K562 (cell line): ENCODE measurements around the gene SEMA3C. TPM values are rescaled to one million over a fixed set of nuclear protein-coding genes. Genes with fewer than 3 reads are reported as not detected.
A peak's percentile ranks its signal among the peaks of the same experiment; 100 is the strongest.

Source experiments
- ATAC-seq: fragments of 200-7000 bp; cut with Tn5 transposase; 3 replicates; pipeline ENCODE4 v1.9.1; 2020; ENCODE audit warnings: moderate library complexity
- BruUV-seq: library from RNA; stranded (reverse); fragments of 400-500 nt; replicated peaks from 2 replicates; lab custom pipeline; 2021; lab: Mats Ljungman, UMichigan
- CTCF ChIA-PET: fragments of 300-600 bp; formaldehyde crosslinking; extraction: SDS; loops from one replicate; lab custom pipeline; 2021; ENCODE audit warnings: low intra/inter-chr PET ratio; lab: Yijun Ruan, JAX
- POLR2A ChIA-PET: fragments of 300-600, 350-650 bp; sonication (Branson Sonifier 250); formaldehyde crosslinking; extraction: SDS; loops from one replicate; lab custom pipeline; 2021; ENCODE audit warnings: antibody characterized with exemption, inconsistent platforms; lab: Yijun Ruan, JAX
- DNase-seq, 4 experiments: peaks; one replicate each; pipeline versions ENCODE4 v3.0.0 to v3.0.0-alpha.2; 2011 to 2018; ENCODE audit warnings: low spot score in 3 of 4, mixed read lengths in 3 of 4; ENCODE audit errors: extremely low read depth in 1 of 4
- FAIRE-seq: peaks from 2 replicates; lab custom pipeline; 2011; peaks lifted over from hg19 to GRCh38; lab: Jason Lieb, UNC
- H2AFZ ChIP-seq: 2 replicates; pipeline ENCODE4 v1.6.0; 2011; ENCODE audit warnings: low read depth, low read length, control low read depth, inconsistent platforms
- H3K27ac ChIP-seq: fragments of 200-600 bp; 3 replicates; pipeline ENCODE4 v1.8.0; 2011; ENCODE audit warnings: low read depth, mild to moderate bottlenecking, control low read depth, inconsistent platforms, low read length, moderate library complexity, mixed read lengths; ENCODE audit errors: extremely low read depth
- H3K27me3 ChIP-seq, 2 experiments: fragments of 300-600 bp in 1 of 2; 2 replicates in 1 of 2; 3 replicates in 1 of 2; pipeline versions ENCODE4 v1.6.0 to v1.8.0; 2011; ENCODE audit warnings: inconsistent platforms in 2 of 2, low read length in 2 of 2, mild to moderate bottlenecking in 1 of 2, mixed read lengths in 1 of 2, moderate library complexity in 1 of 2; ENCODE audit not compliant: control insufficient read depth in 2 of 2, insufficient read depth in 2 of 2
- H3K36me3 ChIP-seq: fragments of 300-600 bp; 3 replicates; pipeline ENCODE4 v1.8.0; 2011; ENCODE audit warnings: mild to moderate bottlenecking, low read length, inconsistent platforms; ENCODE audit not compliant: control insufficient read depth, insufficient read depth
- H3K4me1 ChIP-seq, 2 experiments: fragments of 200-600 bp in 1 of 2; replicated peaks in 1 of 2; 2 replicates in 1 of 2; 3 replicates in 1 of 2; pipeline versions ENCODE4 v1.5.1 to v1.8.0; 2011; ENCODE audit warnings: inconsistent platforms in 2 of 2, low read length in 2 of 2, mild to moderate bottlenecking in 1 of 2, mixed read lengths in 1 of 2, moderate library complexity in 1 of 2; ENCODE audit not compliant: control insufficient read depth in 2 of 2, insufficient read depth in 2 of 2
- H3K4me2 ChIP-seq: 2 replicates; pipeline ENCODE4 v1.6.1; 2011; ENCODE audit warnings: low read length, control low read depth, inconsistent platforms, mixed read lengths; ENCODE audit not compliant: insufficient read depth
- H3K4me3 ChIP-seq: fragments of 200-600 bp; sonication (generic), shearing (Covaris generic); 2 replicates; pipeline ENCODE4 v1.5.1; 2016; ENCODE audit warnings: control low read depth, inconsistent platforms
- H3K79me2 ChIP-seq: fragments of 200-600 bp; 3 replicates; pipeline ENCODE4 v1.8.0; 2011; ENCODE audit warnings: low read length, inconsistent platforms; ENCODE audit not compliant: control insufficient read depth, insufficient read depth
- H3K9ac ChIP-seq, 2 experiments: 2 replicates each; pipeline versions ENCODE4 v1.6.0 to v1.6.1; 2011; ENCODE audit warnings: low read depth in 2 of 2, low read length in 2 of 2, control low read depth in 1 of 2, inconsistent platforms in 1 of 2, mild to moderate bottlenecking in 1 of 2, mixed read lengths in 1 of 2; ENCODE audit not compliant: insufficient read depth in 1 of 2
- H3K9me1 ChIP-seq: one replicate; pipeline ENCODE4 v1.6.0; 2011; ENCODE audit warnings: inconsistent platforms, mild to moderate bottlenecking, low read length, moderate library complexity; ENCODE audit not compliant: control insufficient read depth, insufficient read depth
- H3K9me3 ChIP-seq: replicated peaks from 2 replicates; pipeline ENCODE4 v1.5.1; 2011; ENCODE audit warnings: low read depth, low read length, inconsistent platforms; ENCODE audit not compliant: control insufficient read depth, insufficient read depth
- H4K20me1 ChIP-seq: replicated peaks from 2 replicates; pipeline ENCODE4 v1.6.1; 2011; ENCODE audit warnings: low read length, inconsistent platforms, mixed read lengths; ENCODE audit not compliant: control insufficient read depth, insufficient read depth
- ARID3A ChIP-seq: IDR thresholded peaks from 2 replicates; pipeline ENCODE4 v1.6.1; 2012; ENCODE audit warnings: low read depth, low read length, improper control_type of control experiment, borderline replicate concordance
- ASH1L ChIP-seq: fragments of 450-650 bp; IDR thresholded peaks from 2 replicates; pipeline ENCODE4 v1.6.1; 2018; ENCODE audit warnings: borderline replicate concordance, mild to moderate bottlenecking, low read depth; ENCODE audit not compliant: partially characterized antibody
- CREM ChIP-seq: IDR thresholded peaks from 2 replicates; pipeline ENCODE4 v1.6.1; 2014; ENCODE audit warnings: antibody characterized with exemption, low read depth
- KAT7 ChIP-seq: sonication (generic); formaldehyde crosslinking; IDR thresholded peaks from 2 replicates; pipeline ENCODE4 v1.8.0; 2022; ENCODE audit warnings: missing genetic modification reagents, mild to moderate bottlenecking, borderline replicate concordance
- MTF1 ChIP-seq: fragments of 250-450 bp; sonication (Bioruptor Pico); IDR thresholded peaks from 2 replicates; pipeline ENCODE4 v1.9.0; 2021; ENCODE audit warnings: moderate library complexity, mild to moderate bottlenecking, inconsistent platforms, borderline replicate concordance
- RAD21 ChIP-seq, 2 experiments: fragments of 250-450 bp in 1 of 2; fragments of 450-650 bp in 1 of 2; sonication (Bioruptor Pico) in 1 of 2; formaldehyde crosslinking in 1 of 2; IDR thresholded peaks in 1 of 2; conservative IDR thresholded peaks in 1 of 2; 2 replicates each; pipeline versions ENCODE4 v1.4.0 to v1.8.0; 2020 to 2022; ENCODE audit warnings: mild to moderate bottlenecking in 2 of 2, moderate library complexity in 1 of 2
- TBL1XR1 ChIP-seq, 2 experiments: IDR thresholded peaks; 2 replicates each; pipeline ENCODE4 v1.6.1; 2012; ENCODE audit warnings: improper control_type of control experiment in 2 of 2, low read length in 2 of 2, mild to moderate bottlenecking in 1 of 2
- THAP7 ChIP-seq: fragments of 250-450 bp; sonication (Bioruptor Pico); IDR thresholded peaks from 2 replicates; pipeline ENCODE4 v1.5.0; 2021
- ZNF79 ChIP-seq: fragments of 250-450 bp; sonication (Bioruptor Pico); IDR thresholded peaks from 2 replicates; pipeline ENCODE4 v1.4.0; 2020; ENCODE audit warnings: low read depth, mild to moderate bottlenecking, moderate library complexity
- WGBS: fragments of 100-300 bp; shearing (Covaris generic); methylation state at CpG from one replicate; pipeline ENCODE4 v1.1.6; 2016; ENCODE audit warnings: low coverage, mixed read lengths; ENCODE audit not compliant: insufficient coverage; ENCODE audit errors: missing lambda C conversion rate; 5-methylcytosine and 5-hydroxymethylcytosine counted together
- in situ Hi-C: fragments of 300-500 bp; cut with MboI; formaldehyde crosslinking; loops from 4 replicates; pipeline ENCODE4 v1.15.0; 2018; ENCODE audit warnings: inconsistent platforms, mixed read lengths
- intact Hi-C: fragments of 100-400 bp; cut with micrococcal nuclease; formaldehyde crosslinking; loops from 2 replicates; pipeline ENCODE4 v1.14.2; 2022
- polyA plus RNA-seq, 8 experiments: library from polyadenylated mRNA; depleted of rRNA in 4 of 8; stranded (reverse) in 5 of 8; unstranded in 3 of 8; fragments of >200 nt; fragmentation: Nextera tagmentation in 2 of 8; fragmentation: Illumina TruSeq in 1 of 8; extraction: Ambion mirVana in 2 of 8; extraction: Trizol in 1 of 8; gene quantifications; 2 replicates each; pipeline versions ENCODE4 v1.2.1 to v1.2.3, GENCODE V29; 2011 to 2014; ENCODE audit warnings: inconsistent platforms in 1 of 8, missing spikeins in 1 of 8
- total RNA-seq, 7 experiments: library from RNA; depleted of rRNA in 6 of 7; stranded (reverse); fragments of >200 nt in 6 of 7; fragmentation: Illumina TruSeq in 2 of 7; extraction: Trizol in 2 of 7; gene quantifications; 2 replicates each; pipeline versions ENCODE4 v1.2.1 to v1.2.3, GENCODE V29; 2011 to 2021; ENCODE audit warnings: low replicate concordance in 1 of 7
- TF ChIP-seq, protein P1 (sequence below), 3 experiments: IDR thresholded peaks in 2 of 3; conservative IDR thresholded peaks in 1 of 3; 2 replicates each; pipeline ENCODE4 v1.5.1; 2011 to 2012; ENCODE audit warnings: low read length in 3 of 3, mild to moderate bottlenecking in 3 of 3, control low read depth in 2 of 3, improper control_type of control experiment in 1 of 3, inconsistent platforms in 1 of 3, low read depth in 1 of 3, mixed read lengths in 1 of 3, moderate library complexity in 1 of 3; ENCODE audit not compliant: insufficient read depth in 2 of 3
- TF ChIP-seq, protein P2 (sequence below): sonication (generic); formaldehyde crosslinking; IDR thresholded peaks from 2 replicates; pipeline ENCODE4 v1.9.0; 2022; ENCODE audit warnings: mild to moderate bottlenecking, missing genetic modification reagents

Gene SEMA3C
- total and polyA plus RNA-seq, 9 of the 15 experiments (the other 6 are each of a cell fraction or from before 2014, with no cell fraction given), result 0.04 to 0.36 (median 0.12) TPM; not detected in 3

DNA sequence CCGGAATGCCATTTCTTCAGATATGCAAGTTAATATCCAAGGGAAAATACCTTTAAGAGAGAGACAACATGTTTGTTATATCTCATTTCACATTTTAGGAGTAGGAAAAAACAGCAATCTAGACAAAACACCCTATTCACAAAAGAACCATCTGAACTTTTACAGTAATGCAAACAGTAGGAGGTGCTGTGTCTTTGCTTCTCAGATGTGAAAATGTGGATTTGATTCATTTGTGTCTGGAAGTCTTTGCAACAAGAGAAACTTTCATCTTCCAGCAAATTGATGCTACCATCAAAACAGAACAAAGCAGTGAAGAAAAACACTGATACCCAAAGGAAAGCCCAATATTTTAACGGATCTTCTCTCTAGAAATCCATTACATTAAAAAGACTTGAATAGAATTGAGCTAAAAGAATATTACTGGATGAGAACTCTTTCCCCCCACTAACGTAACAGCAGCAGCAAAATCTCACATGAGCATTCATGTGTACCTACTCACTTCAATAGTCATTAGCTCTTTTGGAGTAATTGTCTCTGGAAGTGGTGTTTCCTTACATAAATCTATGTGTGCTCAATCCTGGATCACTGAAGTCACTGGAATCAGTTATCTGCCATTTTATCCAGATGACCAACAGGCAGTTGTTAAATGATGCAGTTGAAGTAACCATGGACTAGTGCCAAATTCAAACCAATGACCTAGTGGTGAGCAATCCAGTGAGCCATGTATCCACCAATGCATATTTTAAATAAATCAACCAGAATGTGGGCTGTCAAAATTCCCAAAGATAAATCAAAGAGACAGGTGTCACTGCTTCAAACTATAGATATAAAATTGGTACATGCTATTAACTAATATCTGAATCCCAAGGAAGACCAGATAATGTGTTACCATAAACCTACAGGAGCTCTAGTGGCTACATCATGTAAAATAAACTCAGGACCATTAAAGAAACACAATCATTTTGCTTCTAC is 1.8 kb downstream of the SEMA3C start:
- ChIA-PET POLR2A (no interaction called here), CTCF (no interaction called here)
- Histone ChIP-seq H3K4me2 (no peak overlapping the region), H3K27ac (no peak overlapping the region), H3K9me1 (no peaks in the 10 kb centered on the region), H3K9me3 (no peaks in the 10 kb centered on the region), H3K79me2 (no peaks in the 10 kb centered on the region), H3K4me1 (peaks cover 0 to 6% of the 10 kb centered on the region in 2 experiments; a peak in 2 of 5 replicates), H3K27me3 (no peaks in the 10 kb centered on the region), H3K9ac (no peak overlapping the region), H4K20me1 (no peaks in the 10 kb centered on the region), H2AFZ (no peak overlapping the region), H3K4me3 (no peak overlapping the region), H3K36me3 (no peaks in the 10 kb centered on the region)
- BruUV-seq, result no TSS peak
- in situ Hi-C loops, result loop anchor here (25.0 kb wide), 1 partner anchor 545 kb away; no protein-coding TSS in a partner anchor
- FAIRE-seq (peak; percentile 65), ATAC-seq (no peak), DNase-seq (no peak)
- WGBS, result 3% methylated on average over 3 of the region's 3 CpGs
- intact Hi-C loops, result loop anchor here (10.0 kb wide), 1 partner anchor 222 kb away; no protein-coding TSS in a partner anchor
- TF ChIP-seq RAD21 (CRISPR knock-in tag; conservative IDR thresholded peaks at IDR 0.05 in 1 of 2, IDR thresholded peaks at IDR 0.05 in 1 of 2), result peak; percentile 28 to 29
- TF ChIP-seq, protein P1, sequence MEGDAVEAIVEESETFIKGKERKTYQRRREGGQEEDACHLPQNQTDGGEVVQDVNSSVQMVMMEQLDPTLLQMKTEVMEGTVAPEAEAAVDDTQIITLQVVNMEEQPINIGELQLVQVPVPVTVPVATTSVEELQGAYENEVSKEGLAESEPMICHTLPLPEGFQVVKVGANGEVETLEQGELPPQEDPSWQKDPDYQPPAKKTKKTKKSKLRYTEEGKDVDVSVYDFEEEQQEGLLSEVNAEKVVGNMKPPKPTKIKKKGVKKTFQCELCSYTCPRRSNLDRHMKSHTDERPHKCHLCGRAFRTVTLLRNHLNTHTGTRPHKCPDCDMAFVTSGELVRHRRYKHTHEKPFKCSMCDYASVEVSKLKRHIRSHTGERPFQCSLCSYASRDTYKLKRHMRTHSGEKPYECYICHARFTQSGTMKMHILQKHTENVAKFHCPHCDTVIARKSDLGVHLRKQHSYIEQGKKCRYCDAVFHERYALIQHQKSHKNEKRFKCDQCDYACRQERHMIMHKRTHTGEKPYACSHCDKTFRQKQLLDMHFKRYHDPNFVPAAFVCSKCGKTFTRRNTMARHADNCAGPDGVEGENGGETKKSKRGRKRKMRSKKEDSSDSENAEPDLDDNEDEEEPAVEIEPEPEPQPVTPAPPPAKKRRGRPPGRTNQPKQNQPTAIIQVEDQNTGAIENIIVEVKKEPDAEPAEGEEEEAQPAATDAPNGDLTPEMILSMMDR (IDR thresholded peaks at IDR 0.05 in 2 of 3, conservative IDR thresholded peaks at IDR 0.05 in 1 of 3; ENCODE audit: insufficient read depth in 2 of 3, low read depth in 1 of 3, low read length in 3 of 3), result peak; percentile 13 to 30 (median 22); a peak in 3 of 6 replicates
- TF ChIP-seq CREM, result no peak
- TF ChIP-seq ZNF79 (CRISPR knock-in tag), result no peak
- no peak for TF ChIP-seq ARID3A
- no peak for TF ChIP-seq THAP7 (CRISPR knock-in tag)
- TF ChIP-seq, protein P2, sequence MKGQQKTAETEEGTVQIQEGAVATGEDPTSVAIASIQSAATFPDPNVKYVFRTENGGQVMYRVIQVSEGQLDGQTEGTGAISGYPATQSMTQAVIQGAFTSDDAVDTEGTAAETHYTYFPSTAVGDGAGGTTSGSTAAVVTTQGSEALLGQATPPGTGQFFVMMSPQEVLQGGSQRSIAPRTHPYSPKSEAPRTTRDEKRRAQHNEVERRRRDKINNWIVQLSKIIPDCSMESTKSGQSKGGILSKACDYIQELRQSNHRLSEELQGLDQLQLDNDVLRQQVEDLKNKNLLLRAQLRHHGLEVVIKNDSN (CRISPR knock-in tag), result no peak
- no peak for TF ChIP-seq KAT7 (CRISPR knock-in tag)
- TF ChIP-seq TBL1XR1 (IDR thresholded peaks at IDR 0.05; ENCODE audit: low read length in 2 of 2), result no peak
- TF ChIP-seq ASH1L, result no peak
- no peak for TF ChIP-seq MTF1
